Nephron progenitor cell (in vitro differentiated cells): Measurements from ENCODE around the gene LCE3D.

Source experiments
- DNase-seq: peaks from one replicate; pipeline ENCODE4 v3.0.0; 2021
- H3K27ac Mint-ChIP-seq: 2 replicates; pipeline ENCODE4 v1.8.0; 2021; ENCODE audit warnings: mild to moderate bottlenecking, moderate library complexity, mixed read lengths
- H3K27me3 Mint-ChIP-seq: 2 replicates; pipeline ENCODE4 v1.8.0; 2021; ENCODE audit warnings: mild to moderate bottlenecking, low read depth, mixed read lengths; ENCODE audit not compliant: poor library complexity
- H3K36me3 Mint-ChIP-seq: 2 replicates; pipeline ENCODE4 v1.8.0; 2021; ENCODE audit warnings: low read depth, mixed read lengths
- H3K4me1 Mint-ChIP-seq: 2 replicates; pipeline ENCODE4 v1.8.0; 2021; ENCODE audit warnings: mixed read lengths
- H3K4me3 Mint-ChIP-seq: 2 replicates; pipeline ENCODE4 v1.8.0; 2021; ENCODE audit warnings: mild to moderate bottlenecking, moderate library complexity, mixed read lengths
- H3K9me3 Mint-ChIP-seq: 2 replicates; pipeline ENCODE4 v1.8.0; 2021; ENCODE audit warnings: mild to moderate bottlenecking, moderate library complexity, mixed read lengths
- TF ChIP-seq, protein P1 (sequence below): fragments of 200-600 bp; sonication (generic); IDR thresholded peaks from 2 replicates; pipeline ENCODE4 v1.5.0; 2021; ENCODE audit warnings: antibody characterized with exemption

Gene LCE3D

GRCh38 chr1:152580433-152580832, at the start of gene LCE3D:
TSS of gene LCE3D (minus strand) at chr1:152580516. CDS start at chr1:152579936, 580 bp downstream.
- DNase-seq = no peak
- no peak within 1 kb of the TSS for H3K27ac Mint-ChIP-seq
- peaks cover 74% of the 10 kb centered on the region for H3K9me3 Mint-ChIP-seq
- H3K27me3 Mint-ChIP-seq = peaks cover 4% of the 10 kb centered on the region
- no peaks in the 10 kb centered on the region for H3K4me1 Mint-ChIP-seq
- TF ChIP-seq, protein P1, sequence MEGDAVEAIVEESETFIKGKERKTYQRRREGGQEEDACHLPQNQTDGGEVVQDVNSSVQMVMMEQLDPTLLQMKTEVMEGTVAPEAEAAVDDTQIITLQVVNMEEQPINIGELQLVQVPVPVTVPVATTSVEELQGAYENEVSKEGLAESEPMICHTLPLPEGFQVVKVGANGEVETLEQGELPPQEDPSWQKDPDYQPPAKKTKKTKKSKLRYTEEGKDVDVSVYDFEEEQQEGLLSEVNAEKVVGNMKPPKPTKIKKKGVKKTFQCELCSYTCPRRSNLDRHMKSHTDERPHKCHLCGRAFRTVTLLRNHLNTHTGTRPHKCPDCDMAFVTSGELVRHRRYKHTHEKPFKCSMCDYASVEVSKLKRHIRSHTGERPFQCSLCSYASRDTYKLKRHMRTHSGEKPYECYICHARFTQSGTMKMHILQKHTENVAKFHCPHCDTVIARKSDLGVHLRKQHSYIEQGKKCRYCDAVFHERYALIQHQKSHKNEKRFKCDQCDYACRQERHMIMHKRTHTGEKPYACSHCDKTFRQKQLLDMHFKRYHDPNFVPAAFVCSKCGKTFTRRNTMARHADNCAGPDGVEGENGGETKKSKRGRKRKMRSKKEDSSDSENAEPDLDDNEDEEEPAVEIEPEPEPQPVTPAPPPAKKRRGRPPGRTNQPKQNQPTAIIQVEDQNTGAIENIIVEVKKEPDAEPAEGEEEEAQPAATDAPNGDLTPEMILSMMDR = no peak
- H3K36me3 Mint-ChIP-seq = no peaks in the 10 kb centered on the region
- H3K4me3 Mint-ChIP-seq = no peak within 1 kb of the TSS

DNA sequence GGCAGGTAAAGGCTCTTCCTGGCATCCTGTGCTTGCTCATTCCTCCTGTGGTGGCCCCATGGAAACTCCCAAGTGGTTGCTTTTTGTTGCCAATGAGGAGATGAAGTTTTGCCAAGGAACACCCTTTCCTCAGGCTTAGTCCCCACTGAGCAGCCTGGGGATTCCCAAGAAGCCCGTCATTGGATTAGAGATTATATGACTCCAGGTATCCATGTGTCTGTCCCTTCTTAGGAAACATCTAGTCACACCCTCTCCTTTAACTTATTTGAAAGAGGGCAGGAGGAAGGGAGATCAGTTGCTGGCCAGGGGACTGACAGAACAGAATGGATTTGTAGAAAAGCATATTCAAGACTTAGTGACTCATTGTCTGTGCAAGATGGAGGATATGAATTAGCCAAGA, 46.4 kb upstream of the LCE3D start:
- Mint-ChIP-seq H3K27me3 (peaks cover 2% of the 10 kb centered on the region), H3K27ac (no peak overlapping the region), H3K9me3 (peaks cover 90% of the 10 kb centered on the region), H3K4me1 (no peaks in the 10 kb centered on the region), H3K36me3 (no peaks in the 10 kb centered on the region), H3K4me3 (no peak overlapping the region)
- no peak for DNase-seq
- TF ChIP-seq, protein P1 = no peak

DNA sequence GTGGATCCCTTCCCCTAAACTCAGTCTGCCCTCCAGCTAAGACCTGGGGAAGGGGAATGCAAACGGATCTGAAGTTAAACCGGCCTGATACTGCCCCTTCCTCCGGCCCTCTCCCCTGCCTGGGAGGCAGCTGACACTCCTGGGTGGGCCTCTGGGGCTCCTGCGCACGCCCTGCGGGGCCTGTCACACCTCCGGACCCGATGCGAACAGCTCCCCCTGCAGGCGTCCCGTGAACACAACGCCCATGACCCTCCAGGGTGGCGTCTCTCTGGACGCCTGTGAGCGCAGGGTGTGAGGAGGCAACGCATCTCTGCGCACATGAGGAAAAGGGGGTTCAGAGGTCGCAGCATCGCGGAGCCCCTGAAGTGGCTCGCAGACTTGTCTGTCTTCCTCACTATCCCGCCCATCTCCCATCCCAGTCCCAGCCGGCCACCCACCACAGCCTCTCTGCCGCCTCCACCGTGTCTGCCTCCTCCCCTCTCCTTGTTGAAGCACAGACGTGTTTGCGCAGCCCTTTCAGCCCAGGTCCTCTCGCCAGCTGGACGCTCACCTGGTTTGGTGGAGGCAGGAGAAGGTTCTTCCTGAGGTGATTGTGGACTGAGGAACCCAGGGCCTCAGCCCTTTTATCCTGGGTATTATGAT, 43.0 kb upstream of the LCE3D start:
- no peak overlapping the region for H3K27ac Mint-ChIP-seq
- H3K36me3 Mint-ChIP-seq = peaks cover 5% of the 10 kb centered on the region
- no peak for DNase-seq
- peaks cover 92% of the 10 kb centered on the region for H3K9me3 Mint-ChIP-seq
- TF ChIP-seq, protein P1 = no peak
- H3K4me1 Mint-ChIP-seq = no peaks in the 10 kb centered on the region
- H3K27me3 Mint-ChIP-seq = peaks cover 2% of the 10 kb centered on the region
- no peak overlapping the region for H3K4me3 Mint-ChIP-seq

GRCh38 chr1:152622803-152623202, 42.5 kb upstream of the LCE3D start, which contains the start of gene LCE3A:
TSS of gene LCE3A (minus strand) at chr1:152623103. CDS start at chr1:152623103, 0 bp downstream.
- H3K27me3 Mint-ChIP-seq = peaks cover 2% of the 10 kb centered on the region
- peak within 1 kb of the TSS; percentile 1 for H3K4me3 Mint-ChIP-seq
- H3K4me1 Mint-ChIP-seq = no peaks in the 10 kb centered on the region
- H3K27ac Mint-ChIP-seq = no peak within 1 kb of the TSS
- TF ChIP-seq, protein P1 = no peak
- peaks cover 7% of the 10 kb centered on the region for H3K36me3 Mint-ChIP-seq
- DNase-seq = no peak
- peaks cover 90% of the 10 kb centered on the region for H3K9me3 Mint-ChIP-seq

- no peak overlapping the region for H3K27ac Mint-ChIP-seq
- H3K4me1 Mint-ChIP-seq = no peaks in the 10 kb centered on the region
- H3K9me3 Mint-ChIP-seq = peaks cover 87% of the 10 kb centered on the region
- peaks cover 7% of the 10 kb centered on the region for H3K36me3 Mint-ChIP-seq
- DNase-seq = no peak
- H3K27me3 Mint-ChIP-seq = peaks cover 2% of the 10 kb centered on the region
- no peak overlapping the region for H3K4me3 Mint-ChIP-seq
- TF ChIP-seq, protein P1 = no peak
Observed at GRCh38 chr1:152621993-152622392, 41.7 kb upstream of the LCE3D start.

DNA sequence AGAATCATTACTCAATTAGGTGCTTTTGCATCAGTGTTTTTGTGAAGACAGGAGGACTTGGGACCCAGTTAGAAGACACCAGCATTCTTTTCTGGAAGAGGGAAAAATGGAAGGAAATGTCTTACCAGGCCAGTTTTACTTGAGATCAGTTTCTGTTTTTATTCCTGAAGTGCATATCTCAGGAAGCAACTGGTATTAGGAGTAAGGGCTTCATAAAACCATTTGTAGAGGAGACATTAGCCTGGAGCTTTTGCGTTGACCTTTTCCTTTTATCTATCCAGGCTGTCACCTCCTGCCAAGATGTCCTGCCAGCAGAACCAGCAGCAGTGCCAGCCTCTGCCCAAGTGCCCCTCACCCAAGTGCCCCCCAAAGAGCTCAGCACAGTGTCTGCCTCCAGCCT, 33.2 kb upstream of the LCE3D start, which contains the start of gene LCE3B:
TSS of gene LCE3B (plus strand) at position 301 of the 400 bp plus-strand sequence. CDS start at position 301, 0 bp downstream.
- H3K27ac Mint-ChIP-seq = no peak within 1 kb of the TSS
- peaks cover 54% of the 10 kb centered on the region for H3K9me3 Mint-ChIP-seq

More for the DNA sequence above, 33.2 kb upstream of the LCE3D start, which contains the start of gene LCE3B:
- Mint-ChIP-seq H3K36me3 (peaks cover 3% of the 10 kb centered on the region), H3K27me3 (no peaks in the 10 kb centered on the region), H3K4me1 (no peaks in the 10 kb centered on the region), H3K4me3 (no peak within 1 kb of the TSS)
- TF ChIP-seq, protein P1 = no peak
- DNase-seq = no peak
